Smooth muscle cell (in vitro differentiated cells): Measurements from ENCODE around the gene NCAM1. TPM values are rescaled to one million over a fixed set of nuclear protein-coding genes. Genes with fewer than 3 reads are reported as not detected.

ENCODE experiments used
- DNase-seq: peaks from one replicate; lab custom pipeline; 2025; ENCODE audit not compliant: unreplicated experiment; lab: John Stamatoyannopoulos, UW
- H2AFZ ChIP-seq: fragments of 200-600 bp; sonication (generic); 2 replicates; pipeline ENCODE4 v1.6.0; 2016; ENCODE audit warnings: antibody characterized with exemption, low read depth, mild to moderate bottlenecking
- H3F3A ChIP-seq: fragments of 200-600 bp; sonication (generic); 2 replicates; pipeline ENCODE4 v1.6.0; 2017; ENCODE audit warnings: antibody characterized with exemption, low read depth
- H3K27ac ChIP-seq: fragments of 200-600 bp; sonication (generic); 2 replicates; pipeline ENCODE4 v1.5.1; 2016; ENCODE audit warnings: low read depth, mild to moderate bottlenecking
- H3K27me3 ChIP-seq: fragments of 200-600 bp; sonication (generic); 2 replicates; pipeline ENCODE4 v1.6.1; 2016; ENCODE audit warnings: low read depth, mild to moderate bottlenecking
- H3K36me3 ChIP-seq: fragments of 200-600 bp; sonication (generic); 2 replicates; pipeline ENCODE4 v1.5.1; 2016; ENCODE audit warnings: low read depth
- H3K4me1 ChIP-seq: fragments of 200-600 bp; sonication (generic); 2 replicates; pipeline ENCODE4 v1.5.1; 2016; ENCODE audit warnings: low read depth
- H3K4me2 ChIP-seq: fragments of 200-600 bp; sonication (generic); 2 replicates; pipeline ENCODE4 v1.6.0; 2016; ENCODE audit warnings: mild to moderate bottlenecking
- H3K4me3 ChIP-seq: fragments of 200-600 bp; sonication (generic); 2 replicates; pipeline ENCODE4 v1.5.1; 2016; ENCODE audit warnings: mild to moderate bottlenecking
- H3K79me2 ChIP-seq: fragments of 200-600 bp; sonication (generic); 2 replicates; pipeline ENCODE4 v1.6.0; 2016; ENCODE audit warnings: low read depth, mild to moderate bottlenecking
- H3K9ac ChIP-seq: fragments of 200-600 bp; sonication (generic); 2 replicates; pipeline ENCODE4 v1.6.0; 2016; ENCODE audit warnings: low read depth
- H3K9me3 ChIP-seq: fragments of 200-600 bp; sonication (generic); replicated peaks from 2 replicates; pipeline ENCODE4 v1.5.1; 2016; ENCODE audit warnings: low read depth
- H4K20me1 ChIP-seq: fragments of 200-600 bp; sonication (generic); 2 replicates; pipeline ENCODE4 v1.6.0; 2016; ENCODE audit warnings: low read depth
- WGBS: methylation state at CpG from one replicate; pipeline ENCODE4 v1.1.7; 2016; ENCODE audit warnings: low lambda C conversion rate; 5-methylcytosine and 5-hydroxymethylcytosine counted together
- polyA plus RNA-seq: library from polyadenylated mRNA; unstranded; fragments of >200 nt; fragmentation: Nextera tagmentation; extraction: Ambion mirVana; gene quantifications from 2 replicates; pipeline ENCODE4 v1.2.1, GENCODE V29; 2016
- total RNA-seq: library from RNA; depleted of rRNA; stranded (reverse); fragments of >200 nt; gene quantifications from 2 replicates; pipeline ENCODE4 v1.2.3, GENCODE V29; 2014
- TF ChIP-seq, protein P1 (sequence below): fragments of 200-600 bp; sonication (generic); IDR thresholded peaks from 2 replicates; pipeline ENCODE4 v1.5.1; 2017; ENCODE audit warnings: borderline replicate concordance, mild to moderate bottlenecking, antibody characterized with exemption; ENCODE audit not compliant: insufficient read depth, poor library complexity, severe bottlenecking

NCAM1 gene
- total and polyA plus RNA-seq, 2 experiments from 2014 or later = 8.1 to 12.0 TPM

DNA sequence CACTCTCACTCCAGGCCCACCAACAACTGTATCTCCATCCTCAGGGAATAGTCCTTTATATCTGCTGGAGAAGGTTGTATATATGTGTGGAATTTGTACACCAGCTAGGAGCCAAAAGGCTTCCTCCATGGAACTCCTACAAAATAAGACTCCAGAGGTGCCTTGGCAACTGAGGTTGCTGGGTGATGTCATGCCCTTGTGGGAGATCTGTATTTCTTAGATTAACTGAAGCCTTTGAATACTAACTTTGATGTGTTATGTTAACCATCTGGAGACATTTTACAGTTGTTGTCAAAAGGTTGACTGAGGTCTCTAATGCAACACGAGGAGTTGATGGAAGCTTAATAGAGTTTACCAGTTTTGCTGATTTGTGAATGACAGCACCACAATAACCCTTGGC lies 213.7 kb downstream of the NCAM1 start:
- no peaks in the 10 kb centered on the region for H3K9me3 ChIP-seq
- H3K4me1 ChIP-seq = peaks cover 20% of the 10 kb centered on the region
- no peak overlapping the region for H3K4me2 ChIP-seq
- H3K9ac ChIP-seq = no peak overlapping the region
- 59% methylated on average over 1 of the region's 1 CpG for WGBS
- peaks cover 5% of the 10 kb centered on the region for H3F3A ChIP-seq
- no peaks in the 10 kb centered on the region for H3K36me3 ChIP-seq
- TF ChIP-seq, protein P1, sequence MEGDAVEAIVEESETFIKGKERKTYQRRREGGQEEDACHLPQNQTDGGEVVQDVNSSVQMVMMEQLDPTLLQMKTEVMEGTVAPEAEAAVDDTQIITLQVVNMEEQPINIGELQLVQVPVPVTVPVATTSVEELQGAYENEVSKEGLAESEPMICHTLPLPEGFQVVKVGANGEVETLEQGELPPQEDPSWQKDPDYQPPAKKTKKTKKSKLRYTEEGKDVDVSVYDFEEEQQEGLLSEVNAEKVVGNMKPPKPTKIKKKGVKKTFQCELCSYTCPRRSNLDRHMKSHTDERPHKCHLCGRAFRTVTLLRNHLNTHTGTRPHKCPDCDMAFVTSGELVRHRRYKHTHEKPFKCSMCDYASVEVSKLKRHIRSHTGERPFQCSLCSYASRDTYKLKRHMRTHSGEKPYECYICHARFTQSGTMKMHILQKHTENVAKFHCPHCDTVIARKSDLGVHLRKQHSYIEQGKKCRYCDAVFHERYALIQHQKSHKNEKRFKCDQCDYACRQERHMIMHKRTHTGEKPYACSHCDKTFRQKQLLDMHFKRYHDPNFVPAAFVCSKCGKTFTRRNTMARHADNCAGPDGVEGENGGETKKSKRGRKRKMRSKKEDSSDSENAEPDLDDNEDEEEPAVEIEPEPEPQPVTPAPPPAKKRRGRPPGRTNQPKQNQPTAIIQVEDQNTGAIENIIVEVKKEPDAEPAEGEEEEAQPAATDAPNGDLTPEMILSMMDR = no peak
- no peak overlapping the region for H2AFZ ChIP-seq
- H3K4me3 ChIP-seq = no peak overlapping the region
- no peak overlapping the region for H3K27ac ChIP-seq
- no peak for DNase-seq
- no peaks in the 10 kb centered on the region for H3K27me3 ChIP-seq
- H4K20me1 ChIP-seq = no peaks in the 10 kb centered on the region
- H3K79me2 ChIP-seq = no peaks in the 10 kb centered on the region

DNA sequence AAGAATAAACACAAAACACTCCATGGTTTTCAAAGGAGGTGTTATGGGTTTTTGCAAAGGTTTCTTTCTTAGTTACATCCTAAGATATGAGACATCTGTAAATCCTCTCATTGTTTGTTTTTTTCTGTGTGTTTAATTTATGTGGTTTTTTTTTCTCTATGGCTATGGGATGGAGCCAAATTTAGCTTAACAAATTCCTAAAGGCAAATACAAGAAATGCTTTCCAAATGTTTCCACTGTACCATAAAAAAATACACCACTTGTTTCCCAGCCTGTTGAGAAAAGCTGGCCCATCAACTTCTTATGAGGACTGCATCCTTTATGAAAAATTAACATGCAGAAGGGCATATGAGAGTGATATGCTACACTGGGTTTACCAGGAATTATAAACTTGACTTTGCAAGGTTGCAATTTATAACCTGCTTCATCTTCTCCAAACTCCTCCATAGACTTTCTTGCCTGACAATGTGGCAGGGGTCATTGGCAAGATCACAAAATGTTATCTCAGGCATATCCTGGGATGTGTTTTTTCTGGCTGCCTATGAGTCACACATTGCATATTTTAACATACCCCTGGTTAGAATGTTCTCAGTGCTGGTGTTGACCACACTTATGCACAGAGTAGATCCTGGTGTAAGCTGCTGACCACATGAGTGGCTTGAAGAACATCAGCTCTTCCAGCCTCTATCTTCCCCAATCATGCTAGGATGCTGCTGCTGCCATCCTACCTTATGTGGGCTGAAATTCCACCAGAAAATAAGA lies 215.6 kb downstream of the NCAM1 start:
- no peak overlapping the region for H3K9ac ChIP-seq
- H3K4me3 ChIP-seq = no peak overlapping the region
- no peak for DNase-seq
- H3K27ac ChIP-seq = peak overlapping the region; percentile 61
- H3K9me3 ChIP-seq = no peaks in the 10 kb centered on the region
- no peaks in the 10 kb centered on the region for H3K79me2 ChIP-seq
- H3K36me3 ChIP-seq = no peaks in the 10 kb centered on the region
- no peak overlapping the region for H2AFZ ChIP-seq
- H3K4me2 ChIP-seq = peak overlapping the region; percentile 72
- peaks cover 5% of the 10 kb centered on the region for H3F3A ChIP-seq
- TF ChIP-seq, protein P1 = no peak
- H4K20me1 ChIP-seq = no peaks in the 10 kb centered on the region
- peaks cover 23% of the 10 kb centered on the region for H3K4me1 ChIP-seq
- H3K27me3 ChIP-seq = no peaks in the 10 kb centered on the region

DNA sequence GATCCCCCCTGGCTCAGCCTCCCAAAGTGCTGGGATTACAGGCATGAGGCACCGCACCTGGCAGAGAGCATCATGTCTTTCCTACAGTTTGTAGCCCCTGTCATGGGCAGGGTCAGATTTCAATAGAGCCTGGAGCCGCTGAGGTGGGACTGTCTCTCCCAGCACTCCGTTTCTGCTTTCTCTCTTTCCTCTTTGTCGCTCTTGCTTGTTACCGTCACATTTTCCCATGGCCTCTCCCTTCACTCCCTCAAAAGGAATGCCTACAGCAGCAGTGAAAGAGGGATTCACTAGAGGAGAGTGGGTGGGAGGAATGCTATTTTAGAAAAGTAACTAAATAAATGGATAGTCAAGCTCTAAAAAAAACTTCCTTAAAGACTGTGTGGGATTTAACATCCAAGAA lies 216.5 kb downstream of the NCAM1 start:
- H3K36me3 ChIP-seq = no peaks in the 10 kb centered on the region
- H3K4me3 ChIP-seq = no peak overlapping the region
- WGBS = 40% methylated on average over 5 of the region's 5 CpGs
- DNase-seq = no peak
- H3K4me1 ChIP-seq = peaks cover 23% of the 10 kb centered on the region
- TF ChIP-seq, protein P1 = no peak
- no peak overlapping the region for H2AFZ ChIP-seq
- H3F3A ChIP-seq = peaks cover 5% of the 10 kb centered on the region
- peak overlapping the region; percentile 72 for H3K4me2 ChIP-seq
- H4K20me1 ChIP-seq = no peaks in the 10 kb centered on the region
- no peaks in the 10 kb centered on the region for H3K9me3 ChIP-seq
- H3K9ac ChIP-seq = no peak overlapping the region
- no peaks in the 10 kb centered on the region for H3K79me2 ChIP-seq
- H3K27me3 ChIP-seq = no peaks in the 10 kb centered on the region
- peak overlapping the region; percentile 61 for H3K27ac ChIP-seq
